Measurements from ENCODE around the gene COL13A1. TPM values are rescaled to one million over a fixed set of nuclear protein-coding genes. Genes with fewer than 3 reads are reported as not detected.
A peak's percentile ranks its signal among the peaks of the same experiment; 100 is the strongest.

COL13A1 gene
- total and polyA plus RNA-seq, 12 donors = 0.54 to 7.6 (median 1.9) TPM

- no peaks in the 10 kb centered on the region for H3K4me1 ChIP-seq (replicated peaks in 1 of 2)
- 76 to 100% (median 85%) methylated on average over 3 to 4 of the region's 4 CpGs for WGBS, 4 donors
Observed at GRCh38 chr10:69813632-69814031, 11.9 kb downstream of the COL13A1 start.

GRCh38 chr10:69814251-69814650 lies 12.5 kb downstream of the COL13A1 start:
- H3K4me3 ChIP-seq = no peak overlapping the region
- H3K27ac ChIP-seq = no peak overlapping the region
- intact Hi-C loops (cut with DNase I) = no loop called here
- no peaks in the 10 kb centered on the region for H3K27me3 ChIP-seq
- H3K4me1 ChIP-seq (replicated peaks in 1 of 2) = no peaks in the 10 kb centered on the region
- WGBS, 4 donors = 92 to 100% (median 93%) methylated on average over 2 of the region's 2 CpGs
- TF ChIP-seq CTCF (IDR thresholded peaks at IDR 0.05) = no peak
- no peak for TF ChIP-seq POLR2A (IDR thresholded peaks at IDR 0.05)
- no peaks in the 10 kb centered on the region for H3K9me3 ChIP-seq (replicated peaks in 1 of 3)
- DNase-seq = no peak
- H3K36me3 ChIP-seq (replicated peaks in 1 of 2) = no peaks in the 10 kb centered on the region

More at GRCh38 chr10:69813632-69814031, 11.9 kb downstream of the COL13A1 start:
- Histone ChIP-seq H3K27ac (no peak overlapping the region), H3K4me3 (no peak overlapping the region), H3K9me3 (replicated peaks in 1 of 3) (no peaks in the 10 kb centered on the region), H3K27me3 (no peaks in the 10 kb centered on the region), H3K36me3 (replicated peaks in 1 of 2) (no peaks in the 10 kb centered on the region)
- DNase-seq = no peak
- no peak for TF ChIP-seq POLR2A (IDR thresholded peaks at IDR 0.05)
- TF ChIP-seq CTCF (IDR thresholded peaks at IDR 0.05) = no peak
- intact Hi-C loops (cut with DNase I) = no loop called here

- Histone ChIP-seq H3K27me3 (no peaks in the 10 kb centered on the region), H3K4me1 (replicated peaks in 1 of 2) (no peaks in the 10 kb centered on the region), H3K4me3 (no peak overlapping the region), H3K9me3 (replicated peaks in 1 of 3) (no peaks in the 10 kb centered on the region), H3K27ac (no peak overlapping the region), H3K36me3 (replicated peaks in 1 of 2) (no peaks in the 10 kb centered on the region)
- no peak for DNase-seq
- WGBS, 4 donors = 68 to 86% (median 79%) methylated on average over 4 to 6 of the region's 6 CpGs
- intact Hi-C loops (cut with DNase I) = no loop called here
- TF ChIP-seq CTCF (IDR thresholded peaks at IDR 0.05) (no peak), POLR2A (IDR thresholded peaks at IDR 0.05) (no peak)
Observed at GRCh38 chr10:69815104-69815503, 13.4 kb downstream of the COL13A1 start.

- 61 to 76% (median 70%) methylated on average over 5 of the region's 5 CpGs for WGBS, 4 donors
- Histone ChIP-seq H3K27ac (no peak overlapping the region), H3K9me3 (replicated peaks in 1 of 3) (no peaks in the 10 kb centered on the region), H3K4me3 (no peak overlapping the region), H3K36me3 (replicated peaks in 1 of 2) (no peaks in the 10 kb centered on the region), H3K27me3 (no peaks in the 10 kb centered on the region), H3K4me1 (replicated peaks in 1 of 2) (no peaks in the 10 kb centered on the region)
- intact Hi-C loops (cut with DNase I) = no loop called here
- no peak for TF ChIP-seq CTCF (IDR thresholded peaks at IDR 0.05)
- no peak for TF ChIP-seq POLR2A (IDR thresholded peaks at IDR 0.05)
- DNase-seq = peak in 1 of 7 donors; percentile 7
Observed at GRCh38 chr10:69816521-69816920, 14.8 kb downstream of the COL13A1 start.

All from adrenal gland (tissue), 12 donors.